Retinal pigment epithelial cell (primary cell): ENCODE data around the gene ABCC1.

Experiments used
- DNase-seq: peaks from one replicate; pipeline ENCODE4 v3.0.0-alpha.2; 2010; ENCODE audit warnings: low read depth
- H3K4me3 ChIP-seq: 2 replicates; pipeline ENCODE4 v1.5.1; 2011; ENCODE audit warnings: mild to moderate bottlenecking, low read length, control low read depth, moderate library complexity
- TF ChIP-seq, protein P1 (sequence below): conservative IDR thresholded peaks from 2 replicates; pipeline ENCODE4 v1.5.1; 2011; ENCODE audit warnings: low read depth, low read length, control low read depth, inconsistent platforms

ABCC1 gene

DNA sequence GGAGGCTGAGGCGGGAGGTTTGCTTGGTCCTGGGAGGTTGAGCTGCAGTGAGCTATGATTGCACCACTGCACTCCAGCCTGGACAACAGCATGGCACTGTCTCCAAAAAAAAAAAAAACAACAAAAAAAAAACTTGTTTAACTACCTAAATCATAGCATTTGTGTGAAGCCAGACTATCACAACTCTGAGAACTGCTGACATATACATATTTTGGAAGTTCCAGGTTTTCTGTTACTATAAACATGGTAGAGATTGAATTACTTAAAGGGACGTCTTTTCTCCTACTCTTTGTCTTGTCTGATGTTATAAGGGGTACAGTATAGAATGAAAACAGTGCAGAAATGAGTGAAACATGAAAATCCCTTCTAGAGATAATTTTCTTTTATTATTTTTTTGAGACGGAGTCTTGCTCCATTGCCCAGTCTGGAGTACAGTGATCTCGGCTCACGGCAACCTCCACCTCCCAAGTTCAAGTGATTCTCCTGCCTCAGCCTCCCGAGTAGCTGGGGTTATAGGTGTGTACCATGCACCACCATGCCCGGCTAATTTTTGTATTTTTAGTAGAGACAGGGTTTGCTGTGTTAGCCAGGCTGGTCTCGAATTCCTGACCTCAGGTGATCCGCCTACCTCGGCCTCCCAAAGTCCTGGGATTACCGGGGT, 18.4 kb downstream of the ABCC1 start:
- DNase-seq = no peak
- H3K4me3 ChIP-seq = no peak overlapping the region
- TF ChIP-seq, protein P1, sequence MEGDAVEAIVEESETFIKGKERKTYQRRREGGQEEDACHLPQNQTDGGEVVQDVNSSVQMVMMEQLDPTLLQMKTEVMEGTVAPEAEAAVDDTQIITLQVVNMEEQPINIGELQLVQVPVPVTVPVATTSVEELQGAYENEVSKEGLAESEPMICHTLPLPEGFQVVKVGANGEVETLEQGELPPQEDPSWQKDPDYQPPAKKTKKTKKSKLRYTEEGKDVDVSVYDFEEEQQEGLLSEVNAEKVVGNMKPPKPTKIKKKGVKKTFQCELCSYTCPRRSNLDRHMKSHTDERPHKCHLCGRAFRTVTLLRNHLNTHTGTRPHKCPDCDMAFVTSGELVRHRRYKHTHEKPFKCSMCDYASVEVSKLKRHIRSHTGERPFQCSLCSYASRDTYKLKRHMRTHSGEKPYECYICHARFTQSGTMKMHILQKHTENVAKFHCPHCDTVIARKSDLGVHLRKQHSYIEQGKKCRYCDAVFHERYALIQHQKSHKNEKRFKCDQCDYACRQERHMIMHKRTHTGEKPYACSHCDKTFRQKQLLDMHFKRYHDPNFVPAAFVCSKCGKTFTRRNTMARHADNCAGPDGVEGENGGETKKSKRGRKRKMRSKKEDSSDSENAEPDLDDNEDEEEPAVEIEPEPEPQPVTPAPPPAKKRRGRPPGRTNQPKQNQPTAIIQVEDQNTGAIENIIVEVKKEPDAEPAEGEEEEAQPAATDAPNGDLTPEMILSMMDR = no peak

DNA sequence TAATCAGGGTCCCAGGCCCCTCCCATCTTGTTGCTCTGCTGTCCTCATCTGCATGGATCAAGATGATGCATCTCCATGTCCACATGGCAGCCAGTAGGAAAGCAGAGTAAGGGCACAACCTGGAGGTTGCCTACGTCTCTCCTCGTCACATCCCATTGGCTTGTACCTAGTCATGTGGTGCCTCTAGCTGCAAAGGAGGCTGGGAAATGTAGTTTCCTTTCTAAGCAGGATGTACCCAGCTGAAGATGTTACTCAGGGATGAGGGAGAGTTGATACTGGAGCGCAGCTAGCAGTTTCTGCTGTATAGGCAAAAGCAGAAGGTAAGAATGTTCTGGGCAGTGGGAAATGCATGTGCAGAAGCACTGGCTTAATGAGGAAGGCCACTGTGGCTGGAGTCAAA, 20.8 kb downstream of the ABCC1 start:
- DNase-seq = no peak

DNA sequence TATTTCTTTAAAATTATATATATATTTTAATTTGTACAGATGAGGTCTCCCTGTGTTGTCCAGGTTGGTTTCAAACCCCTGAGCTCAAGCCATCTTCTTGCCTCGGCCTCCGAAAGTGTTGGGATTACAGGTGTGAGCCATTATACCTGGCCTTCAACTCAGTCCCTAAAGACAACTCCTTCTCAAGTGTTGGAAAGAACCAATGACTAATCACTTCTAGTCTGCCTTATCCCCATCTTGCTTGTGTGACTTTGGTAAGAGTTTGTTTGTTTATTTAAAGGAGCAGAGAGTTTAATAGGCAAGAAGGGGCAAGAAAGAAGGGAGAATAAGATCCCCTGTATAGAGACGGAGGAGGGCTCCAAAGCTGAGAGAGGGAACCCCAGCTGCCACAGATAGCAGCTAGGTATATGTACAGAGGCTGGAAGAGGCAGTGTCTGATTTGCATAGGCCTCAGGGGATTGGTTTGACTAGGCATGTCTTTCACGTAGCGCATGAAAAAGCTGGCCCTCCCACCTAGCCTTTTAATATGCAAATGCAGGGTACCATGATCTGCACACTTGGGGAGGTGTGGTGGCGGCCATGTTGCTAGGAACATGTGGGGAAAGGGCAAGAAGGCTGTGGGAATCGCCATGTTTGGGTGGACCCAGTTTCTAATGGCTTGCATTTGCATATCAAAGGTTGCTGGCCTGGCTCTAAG, 21.5 kb downstream of the ABCC1 start:
- no peak for DNase-seq
- H3K4me3 ChIP-seq = no peak overlapping the region
- TF ChIP-seq, protein P1 = no peak

More for the DNA sequence above, 20.8 kb downstream of the ABCC1 start:
- TF ChIP-seq, protein P1 = no peak
- H3K4me3 ChIP-seq = no peak overlapping the region

DNA sequence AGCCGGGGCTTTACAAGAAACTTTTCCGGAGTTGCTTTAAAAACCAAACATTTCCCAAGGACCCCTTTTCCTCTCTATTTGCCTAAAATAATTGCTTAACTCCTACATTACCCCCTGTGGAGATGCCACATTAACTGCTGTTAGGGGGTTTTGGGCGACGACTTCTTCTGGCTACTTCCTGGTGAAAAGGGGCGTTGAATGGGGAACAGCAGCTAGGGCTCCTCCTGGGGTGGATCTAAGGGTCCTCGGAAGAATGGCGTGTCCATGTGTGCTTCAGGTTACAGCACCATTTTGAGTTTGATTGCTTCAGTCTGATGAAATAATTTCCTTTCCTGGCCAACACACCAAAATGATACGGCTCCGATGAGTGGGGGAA, 22.0 kb downstream of the ABCC1 start:
- TF ChIP-seq, protein P1 = no peak
- DNase-seq = no peak
- no peak overlapping the region for H3K4me3 ChIP-seq

DNA sequence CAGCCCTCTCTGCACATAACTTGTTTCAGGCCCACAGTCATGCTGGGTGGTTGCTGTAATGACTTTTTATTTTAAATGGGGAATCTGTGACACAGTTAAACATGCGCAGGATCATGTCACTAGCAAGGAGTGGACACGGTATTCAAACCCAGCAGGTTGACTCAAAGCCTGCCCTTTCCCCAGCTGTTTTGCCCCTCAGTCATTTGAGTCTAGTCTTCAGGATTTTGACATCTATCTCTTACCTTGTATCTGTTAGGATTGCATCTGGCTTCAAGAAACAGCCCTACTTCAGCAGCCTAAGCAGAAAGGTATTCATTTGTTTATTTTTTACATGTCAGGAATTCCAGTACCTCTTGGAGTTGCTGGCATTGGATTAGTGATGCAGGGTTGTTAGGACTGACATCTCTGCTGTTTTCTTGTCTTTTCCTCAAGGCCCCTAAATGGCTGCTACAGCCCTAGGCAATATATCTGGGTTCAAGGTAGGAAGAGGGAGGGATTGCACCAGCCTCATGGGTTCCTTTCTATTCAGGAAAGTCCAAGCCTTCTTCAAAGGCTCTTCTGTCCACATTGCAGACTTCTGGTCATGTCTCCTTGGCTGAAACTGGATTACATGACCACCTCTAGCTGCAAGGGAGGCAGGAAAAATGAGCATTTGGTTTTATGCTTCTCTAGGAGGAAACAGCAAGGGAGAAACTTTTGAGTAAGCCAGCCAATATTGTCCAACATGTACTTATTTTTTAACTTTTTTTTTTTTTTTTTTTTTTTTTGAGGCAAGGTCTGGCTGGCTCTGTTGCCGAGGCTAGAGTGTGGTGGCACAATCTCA, 22.8 kb downstream of the ABCC1 start:
- no peak overlapping the region for H3K4me3 ChIP-seq
- no peak for DNase-seq
- TF ChIP-seq, protein P1 = no peak

DNA sequence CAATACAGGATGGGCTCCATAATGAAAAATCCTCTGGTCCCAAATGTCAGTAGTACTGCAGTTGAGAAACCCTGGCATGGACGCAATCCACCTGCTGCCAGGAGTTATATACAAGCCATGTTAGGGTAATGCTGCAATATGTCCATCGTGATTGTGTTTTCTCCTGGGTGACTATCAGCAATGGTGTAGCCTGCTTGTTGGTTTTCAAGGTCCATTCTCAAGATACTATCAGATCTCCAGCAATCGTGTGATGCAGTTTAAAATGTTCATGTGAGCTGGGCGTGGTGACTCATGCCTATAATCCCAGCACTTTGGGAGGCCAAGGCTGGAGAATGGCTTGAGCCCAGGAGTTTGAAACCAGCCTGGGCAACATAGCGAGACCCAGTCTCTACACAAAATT, 24.0 kb downstream of the ABCC1 start:
- H3K4me3 ChIP-seq = no peak overlapping the region
- TF ChIP-seq, protein P1 = no peak
- DNase-seq = no peak

DNA sequence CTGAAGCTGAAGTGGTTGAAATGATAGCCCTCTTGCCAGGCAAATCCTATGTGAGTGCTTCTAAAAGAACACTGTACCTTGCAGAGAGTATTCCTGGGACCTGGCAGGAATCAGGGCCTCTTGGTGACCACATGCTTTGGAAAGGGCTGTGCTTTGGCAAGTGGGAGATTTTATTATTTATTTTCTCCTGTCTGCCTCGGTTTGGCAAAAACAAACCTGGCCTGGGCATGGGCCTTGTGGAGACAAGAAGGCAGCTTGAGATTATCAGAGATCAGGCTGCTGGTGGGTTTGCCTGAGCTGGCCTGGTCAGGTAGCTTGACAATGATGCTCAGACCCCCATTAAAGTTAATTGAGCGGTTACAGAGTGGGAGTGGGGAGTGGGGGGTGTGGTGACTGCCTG, 24.6 kb downstream of the ABCC1 start:
- DNase-seq = no peak
- TF ChIP-seq, protein P1 = no peak

More for the DNA sequence above, 24.6 kb downstream of the ABCC1 start:
- no peak overlapping the region for H3K4me3 ChIP-seq
